ENCODE data around the gene KRTAP5-7.
"Not testable (repeated sequence)": the region's sequence is repeated elsewhere in the genome, so short reads cannot be mapped to it uniquely, and the experiment has no call there.

Gene KRTAP5-7

DNA sequence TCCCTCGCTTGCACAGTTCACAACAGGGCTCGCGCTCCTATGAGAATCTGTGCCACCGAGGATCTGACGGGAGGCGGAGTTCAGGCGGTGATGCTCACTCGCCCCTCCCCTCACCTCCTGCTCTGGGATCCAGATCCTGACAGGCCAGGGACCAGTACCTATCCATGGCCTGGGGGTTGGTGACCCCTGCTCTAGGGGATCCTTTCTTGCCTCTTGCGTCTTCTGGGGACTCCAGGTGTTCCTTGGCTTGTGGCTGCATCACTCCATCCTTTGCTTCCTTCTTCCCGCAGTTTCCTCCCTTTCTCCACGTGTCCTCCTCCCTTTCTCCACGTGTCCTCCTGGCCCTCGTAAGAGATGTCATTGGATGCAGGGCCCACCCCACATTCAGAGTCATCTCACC is 30.6 kb upstream of the KRTAP5-7 start:
- DNase-seq = no peak

DNA sequence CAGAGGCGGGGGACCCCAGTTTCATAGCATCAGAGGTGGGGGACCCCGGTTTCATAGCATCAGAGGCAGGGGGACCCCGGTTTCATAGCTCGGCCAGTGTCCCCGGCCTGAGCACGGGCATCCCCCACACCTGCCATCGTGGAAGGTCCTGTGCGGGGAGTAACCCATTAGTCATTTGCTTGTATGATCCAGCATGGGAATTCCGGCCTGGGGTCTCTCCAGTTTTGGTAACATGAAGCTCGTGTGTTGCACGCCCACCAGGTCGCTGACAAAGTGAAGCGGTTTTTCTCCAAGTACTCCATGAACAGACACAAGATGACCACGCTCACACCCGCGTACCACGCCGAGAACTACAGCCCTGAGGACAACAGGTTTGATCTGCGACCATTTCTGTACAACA is 29.0 kb upstream of the KRTAP5-7 start:
- no peak for DNase-seq

DNA sequence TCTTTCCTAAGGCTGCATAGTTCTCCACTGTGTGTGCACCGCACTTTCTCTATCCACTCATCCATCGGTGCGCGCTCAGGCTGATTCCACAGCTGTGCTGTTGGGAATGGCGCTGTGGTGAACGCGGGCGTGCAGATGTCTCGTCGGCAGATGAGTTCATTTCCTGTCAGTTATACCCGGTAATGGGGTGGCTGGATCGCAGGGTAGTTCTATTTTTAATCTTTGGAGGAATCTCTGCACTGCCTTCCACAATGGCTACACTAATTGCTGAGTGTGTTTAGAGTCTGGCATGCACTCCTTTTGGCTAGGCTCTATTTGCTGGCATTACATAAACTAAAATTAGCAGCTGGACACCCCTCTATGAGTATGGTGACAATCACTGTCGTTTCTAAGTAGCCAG is 27.9 kb upstream of the KRTAP5-7 start:
- DNase-seq = no peak

GRCh38 chr11:71499546-71499945 is 27.5 kb upstream of the KRTAP5-7 start:
- no peak for DNase-seq

- DNase-seq = no peak
Observed at GRCh38 chr11:71500601-71501021, 26.5 kb upstream of the KRTAP5-7 start.

DNA sequence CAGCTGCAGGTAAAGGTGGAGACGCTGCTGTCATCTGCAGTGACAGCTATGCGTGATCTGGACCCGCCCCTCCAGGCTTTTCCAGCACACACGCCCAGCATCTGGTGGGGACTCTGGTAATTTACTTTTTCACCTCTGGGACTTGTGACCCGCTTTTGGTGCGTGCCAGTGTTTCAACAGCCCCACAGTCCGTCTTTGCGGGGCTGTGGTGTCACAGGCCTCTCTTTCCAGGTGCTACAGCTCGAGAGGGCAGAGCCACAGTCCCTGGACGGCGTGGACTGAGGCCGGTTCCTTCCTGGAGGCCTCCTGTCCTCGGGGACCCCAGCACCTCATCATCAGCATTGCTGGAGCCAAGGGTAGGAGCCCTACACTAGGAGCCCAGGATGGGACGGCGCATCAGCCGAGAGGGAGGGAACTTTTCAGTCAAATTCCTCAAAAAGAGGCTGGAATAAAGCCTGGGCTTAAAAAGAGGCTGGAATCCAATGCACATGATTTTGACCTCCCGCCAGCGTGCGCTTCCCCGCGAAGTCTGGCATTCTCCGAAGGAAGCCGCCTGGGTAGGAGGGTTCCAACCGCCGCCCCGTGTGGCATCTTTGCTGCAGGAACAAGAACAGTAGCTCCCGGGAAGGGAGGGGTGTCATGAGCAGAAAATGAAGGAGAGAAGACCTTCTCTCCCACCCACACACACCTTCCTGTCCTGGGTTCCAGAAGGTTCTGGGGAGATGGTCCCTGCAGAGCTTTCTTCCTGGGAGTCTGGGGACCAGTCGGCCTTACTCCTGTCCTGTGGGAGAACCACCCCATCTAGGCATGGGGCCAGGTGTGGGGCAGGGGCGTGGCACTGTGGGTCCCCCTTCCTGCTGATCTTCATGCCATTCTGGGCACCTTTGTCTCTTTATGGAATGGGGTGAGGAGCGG is 25.7 kb upstream of the KRTAP5-7 start:
- DNase-seq = no peak

- no peak for DNase-seq
Observed at GRCh38 chr11:71502026-71502425, 25.0 kb upstream of the KRTAP5-7 start.

DNA sequence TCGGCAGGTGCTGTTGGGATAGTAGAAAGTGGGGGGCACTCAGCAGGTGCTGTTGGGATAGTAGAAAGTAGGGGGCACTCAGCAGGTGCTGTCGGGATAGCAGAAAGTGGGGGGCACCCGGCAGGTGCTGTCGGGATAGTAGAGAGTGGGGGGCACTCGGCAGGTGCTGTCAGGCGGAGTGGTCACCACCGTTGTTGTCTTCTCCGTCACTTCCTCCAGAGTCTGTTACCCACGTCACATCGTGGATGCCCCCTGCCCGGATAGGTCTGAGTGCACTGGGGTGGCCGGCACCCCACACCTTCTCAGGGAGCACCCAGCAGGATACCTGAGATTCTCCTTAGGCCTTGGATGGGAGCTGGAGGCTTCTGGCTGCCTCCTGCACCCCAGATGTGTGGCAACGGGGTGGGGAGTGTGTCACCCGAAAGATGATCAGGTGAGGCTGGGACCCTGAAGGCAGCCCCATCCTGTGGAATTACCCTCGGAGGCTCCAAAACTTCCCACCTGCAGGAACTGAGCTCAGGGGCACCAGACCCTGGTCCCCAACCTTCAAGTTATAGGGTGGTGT is 24.1 kb upstream of the KRTAP5-7 start:
- no peak for DNase-seq

- DNase-seq = no peak
Observed at GRCh38 chr11:71504531-71504930, 22.5 kb upstream of the KRTAP5-7 start.

- DNase-seq = no peak
Observed at GRCh38 chr11:71505001-71505400, 22.1 kb upstream of the KRTAP5-7 start.

- no peak for DNase-seq
Observed at GRCh38 chr11:71505781-71506180, 21.3 kb upstream of the KRTAP5-7 start.

DNA sequence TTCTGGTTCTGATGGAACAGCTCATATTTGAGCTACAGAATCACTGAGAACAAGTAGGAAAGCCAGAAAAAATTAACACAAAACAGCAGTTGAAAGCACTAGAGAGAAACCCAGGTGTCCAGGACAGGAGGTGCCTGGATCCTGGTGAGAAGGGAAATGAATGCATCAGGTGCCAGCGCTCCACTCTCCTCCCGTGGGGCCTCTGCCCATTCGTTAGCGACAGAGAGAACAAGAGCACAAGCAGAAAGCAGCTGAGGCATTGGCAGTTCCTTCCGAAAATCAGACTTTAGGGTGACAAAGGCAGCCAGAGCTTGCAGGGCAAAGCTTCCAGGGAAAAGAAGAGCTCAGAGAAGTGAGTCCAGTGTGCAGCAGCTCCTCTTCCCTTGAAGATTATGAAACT is 20.0 kb upstream of the KRTAP5-7 start:
- no peak for DNase-seq

DNA sequence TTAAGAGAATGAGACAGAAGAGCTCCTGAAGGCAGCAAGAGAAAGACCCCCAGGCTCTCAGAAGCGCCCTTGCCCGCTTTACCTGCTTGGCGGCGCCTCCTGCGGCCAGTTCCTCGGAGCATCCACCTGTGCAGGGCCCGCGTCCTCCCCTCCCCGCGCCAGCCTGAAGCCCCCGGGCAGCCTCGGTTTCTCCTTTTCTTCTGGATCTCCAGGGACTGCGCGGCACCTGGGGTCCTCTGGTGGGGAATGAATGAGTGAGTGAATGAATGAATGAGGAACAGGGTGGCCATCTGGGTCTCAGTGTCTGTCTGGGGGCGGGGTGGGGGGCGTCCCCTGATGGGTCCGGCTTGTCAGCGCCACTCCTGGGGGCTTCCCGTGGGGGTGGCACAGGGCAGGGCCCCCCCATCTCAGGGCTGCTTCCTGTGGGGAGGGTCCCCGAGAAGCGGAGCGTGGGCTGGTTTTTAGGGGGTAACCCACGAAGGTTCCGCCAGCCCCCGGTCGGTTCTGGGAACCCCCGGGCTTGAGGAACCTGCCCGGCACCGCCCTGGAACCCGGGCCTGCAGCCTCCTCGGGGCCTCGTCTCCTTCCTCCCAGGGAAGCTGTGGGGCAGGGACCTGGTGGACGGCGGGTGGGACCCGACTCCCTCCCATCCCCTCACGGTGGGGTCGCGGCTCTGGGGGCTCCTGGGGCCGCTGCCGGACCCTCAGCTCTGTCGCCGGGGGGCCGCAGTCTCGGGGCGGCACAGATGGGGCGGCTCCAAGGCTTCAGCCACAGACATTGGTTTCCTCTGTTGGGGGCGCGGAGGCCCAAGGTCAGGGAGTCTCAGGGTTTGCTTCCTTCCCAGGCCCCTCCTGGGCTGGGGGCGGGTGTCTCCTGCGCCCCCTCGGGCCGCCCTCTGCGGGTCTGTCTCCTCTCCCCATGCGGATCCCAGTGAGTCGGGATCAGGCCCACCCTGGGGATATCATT is 8.3 kb upstream of the KRTAP5-7 start:
- DNase-seq = no peak

GRCh38 chr11:71519546-71519945 is 7.5 kb upstream of the KRTAP5-7 start:
- DNase-seq = no peak

DNA sequence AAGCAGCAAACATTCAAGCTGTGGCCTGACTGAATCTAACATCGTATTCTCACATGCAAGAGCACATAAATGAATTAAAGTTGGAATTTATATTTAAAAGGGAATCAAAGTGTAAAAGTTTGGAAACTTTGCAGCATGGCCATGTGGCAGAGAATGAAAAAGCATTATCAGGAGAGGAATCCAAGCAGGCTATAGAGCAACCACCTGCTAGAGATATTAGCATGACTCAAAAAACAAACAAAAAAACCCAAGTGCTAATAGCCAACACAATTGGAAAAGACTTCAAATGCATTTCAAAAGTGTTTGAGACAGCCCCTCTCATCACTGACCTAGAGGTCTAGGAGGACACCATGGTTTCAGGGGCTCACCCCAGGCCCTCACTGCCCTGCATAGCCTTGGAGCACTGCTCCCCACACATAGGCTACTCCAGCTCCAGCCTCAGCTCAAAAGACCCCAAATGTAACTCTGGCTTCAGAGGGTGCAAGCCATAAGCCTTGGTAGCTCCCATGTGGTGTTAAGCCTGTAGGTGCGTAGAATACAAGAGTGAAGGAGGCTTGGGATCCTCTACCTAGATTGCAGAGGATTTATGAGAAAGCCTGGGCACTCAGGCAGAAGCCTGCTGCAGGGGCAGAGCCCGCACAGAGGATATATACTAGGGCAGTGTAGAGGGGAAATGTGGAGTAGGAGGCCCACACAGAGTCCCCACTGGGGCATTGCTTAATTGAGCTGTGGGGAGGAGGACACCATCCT is 1.7 kb upstream of the KRTAP5-7 start:
- DNase-seq = no peak

DNA sequence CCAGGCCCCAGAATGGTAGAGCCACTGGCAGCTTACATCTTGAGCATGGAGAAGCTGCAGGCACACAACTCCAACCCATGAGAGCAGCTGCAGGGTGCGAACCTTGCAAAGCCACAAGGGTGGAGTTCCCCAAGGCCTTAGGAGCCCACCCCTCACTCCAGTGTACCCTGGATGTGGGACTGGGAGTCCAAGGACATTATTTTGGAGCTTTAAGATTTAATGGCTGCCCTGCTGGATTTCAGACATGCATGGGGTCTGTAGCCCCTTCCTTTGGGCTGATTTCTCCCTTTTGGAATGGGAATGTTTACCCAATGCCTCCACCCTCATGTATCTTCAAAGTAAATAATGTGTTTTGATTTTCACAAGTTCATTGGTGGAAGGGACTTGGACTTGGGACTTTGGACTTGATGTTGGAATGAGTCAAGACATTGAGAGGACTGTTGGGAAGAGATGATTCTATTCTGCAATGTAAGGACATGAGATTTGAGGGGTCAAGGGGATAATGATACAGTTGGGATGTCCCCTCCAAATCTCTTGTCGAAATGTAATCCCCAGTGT is 1.1 kb upstream of the KRTAP5-7 start:
- no peak for DNase-seq

DNA sequence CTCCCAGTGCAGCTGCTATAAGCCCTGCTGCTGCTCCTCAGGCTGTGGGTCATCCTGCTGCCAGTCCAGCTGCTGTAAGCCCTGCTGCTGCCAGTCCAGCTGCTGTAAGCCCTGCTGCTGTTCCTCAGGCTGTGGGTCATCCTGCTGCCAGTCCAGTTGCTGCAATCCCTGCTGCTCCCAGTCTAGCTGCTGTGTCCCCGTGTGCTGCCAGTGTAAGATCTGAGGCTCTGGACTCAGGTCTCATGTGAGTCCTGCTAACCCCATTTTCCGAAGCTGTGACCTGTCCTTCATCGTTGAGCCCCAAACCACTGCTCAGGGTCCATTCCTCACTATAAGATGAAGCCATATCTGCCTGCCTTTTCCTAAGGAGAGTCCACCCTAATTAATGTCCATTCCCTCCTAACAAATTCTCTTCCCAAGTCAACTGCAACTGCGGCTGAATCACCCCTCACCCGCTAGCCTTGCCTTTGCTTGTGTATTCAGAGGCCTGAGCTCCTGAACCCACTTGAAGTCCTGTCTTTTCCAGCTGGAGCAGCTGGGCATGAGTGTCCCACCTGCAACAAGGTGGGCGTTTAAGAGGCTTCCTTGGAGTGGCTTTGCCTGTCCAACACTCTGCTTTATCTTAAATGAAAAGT is 626 bp downstream of the KRTAP5-7 start:
- DNase-seq = no peak

- DNase-seq = no peak
Observed at GRCh38 chr11:71530602-71531001, 3.5 kb downstream of the KRTAP5-7 start.

GRCh38 chr11:71532036-71532610 is 5.1 kb downstream of the KRTAP5-7 start:
- no peak for DNase-seq

DNA sequence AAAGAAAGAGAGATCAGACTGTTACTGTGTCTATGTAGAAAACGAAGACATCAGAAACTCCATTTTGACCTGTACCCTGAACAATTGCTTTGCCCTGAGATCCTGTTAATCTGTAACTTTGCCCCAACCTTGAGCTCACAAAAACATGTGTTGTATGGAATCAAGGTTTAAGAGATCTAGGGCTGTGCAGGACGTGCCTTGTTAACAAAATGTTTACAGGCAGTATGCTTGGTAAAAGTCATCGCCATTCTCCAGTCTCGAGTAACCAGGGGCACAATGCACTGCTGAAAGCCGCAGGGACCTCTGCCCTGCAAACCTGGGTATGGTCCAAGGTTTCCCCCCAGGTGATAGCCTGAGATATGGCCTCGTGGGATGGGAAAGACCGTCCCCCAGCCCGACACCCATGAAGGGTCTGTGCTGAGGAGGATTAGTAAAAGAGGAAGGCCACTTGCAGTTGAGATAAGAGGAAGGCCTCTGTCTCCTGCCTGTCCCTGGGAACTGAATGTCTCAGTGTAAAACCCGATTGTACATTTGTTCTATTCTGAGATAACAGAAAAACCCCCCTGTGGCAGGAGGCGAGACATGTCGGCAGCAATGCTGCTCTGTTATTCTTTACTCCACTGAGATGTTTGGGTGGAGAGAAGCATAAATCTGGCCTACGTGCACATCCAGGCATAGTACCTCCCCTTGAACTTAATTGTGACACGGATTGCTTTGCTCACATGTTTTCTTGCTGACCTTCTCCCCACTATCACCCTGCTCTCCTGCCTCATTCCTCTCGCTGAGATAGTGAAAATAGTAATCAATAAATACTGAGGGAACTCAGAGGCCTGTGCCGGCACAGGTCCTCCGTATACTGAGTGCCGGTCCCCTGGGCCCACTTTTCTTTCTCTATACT is 7.9 kb downstream of the KRTAP5-7 start:
- not testable (repeated sequence) for DNase-seq
